Measurements from ENCODE around the gene PRR33. TPM values are rescaled to one million over a fixed set of nuclear protein-coding genes. Genes with fewer than 3 reads are reported as not detected.

PRR33 gene
- total and polyA plus RNA-seq, 9 of the 15 experiments (the other 6 are each of a cell fraction or from before 2014, with no cell fraction given): not detected

GRCh38 chr11:1924646-1925372 is 33.1 kb upstream of the PRR33 start:
- no peaks in the 10 kb centered on the region for H3K9me3 ChIP-seq (replicated peaks; ENCODE audit: control insufficient read depth, insufficient read depth, low read depth, low read length)
- DNase-seq (ENCODE audit: extremely low read depth in 1 of 4, low spot score in 3 of 4) (no peak), FAIRE-seq (no peak), ATAC-seq (no peak)
- no peak overlapping the region for H3K4me2 ChIP-seq (ENCODE audit: insufficient read depth, low read length)
- CTCF ChIA-PET (ENCODE audit: low intra/inter-chr PET ratio): no interaction called here
- H3K4me1 ChIP-seq (replicated peaks in 1 of 2; ENCODE audit: control insufficient read depth in 2 of 2, insufficient read depth in 2 of 2, low read length in 2 of 2): peaks cover 0 to 49% of the 10 kb centered on the region in 2 experiments; a peak in 2 of 5 replicates
- no peak overlapping the region for H3K4me3 ChIP-seq
- H3K36me3 ChIP-seq (ENCODE audit: control insufficient read depth, insufficient read depth, low read length): no peaks in the 10 kb centered on the region
- peaks cover 16 to 79% of the 10 kb centered on the region in 2 experiments; a peak in 4 of 5 replicates for H3K27me3 ChIP-seq (ENCODE audit: control insufficient read depth in 2 of 2, insufficient read depth in 2 of 2, low read length in 2 of 2)
- TF ChIP-seq ZNF384 (IDR thresholded peaks at IDR 0.05; ENCODE audit: low read depth, low read length) (no peak), CTBP1 (IDR thresholded peaks at IDR 0.05; ENCODE audit: borderline replicate concordance) (no peak), ZNF133 (CRISPR knock-in tag; IDR thresholded peaks at IDR 0.05) (no peak), KAT8 (IDR thresholded peaks at IDR 0.05; ENCODE audit: low read depth) (no peak), FOXK1 (CRISPR knock-in tag; IDR thresholded peaks at IDR 0.05; ENCODE audit: borderline replicate concordance) (no peak), ZNF41 (CRISPR knock-in tag; conservative IDR thresholded peaks at IDR 0.05) (no peak), TEAD4 (IDR thresholded peaks at IDR 0.05; ENCODE audit: low read length) (no peak), TEAD4 (CRISPR knock-in tag; IDR thresholded peaks at IDR 0.05; ENCODE audit: borderline replicate concordance) (no peak), ZNF3 (CRISPR knock-in tag; IDR thresholded peaks at IDR 0.05) (no peak)
- TF ChIP-seq, protein P1, sequence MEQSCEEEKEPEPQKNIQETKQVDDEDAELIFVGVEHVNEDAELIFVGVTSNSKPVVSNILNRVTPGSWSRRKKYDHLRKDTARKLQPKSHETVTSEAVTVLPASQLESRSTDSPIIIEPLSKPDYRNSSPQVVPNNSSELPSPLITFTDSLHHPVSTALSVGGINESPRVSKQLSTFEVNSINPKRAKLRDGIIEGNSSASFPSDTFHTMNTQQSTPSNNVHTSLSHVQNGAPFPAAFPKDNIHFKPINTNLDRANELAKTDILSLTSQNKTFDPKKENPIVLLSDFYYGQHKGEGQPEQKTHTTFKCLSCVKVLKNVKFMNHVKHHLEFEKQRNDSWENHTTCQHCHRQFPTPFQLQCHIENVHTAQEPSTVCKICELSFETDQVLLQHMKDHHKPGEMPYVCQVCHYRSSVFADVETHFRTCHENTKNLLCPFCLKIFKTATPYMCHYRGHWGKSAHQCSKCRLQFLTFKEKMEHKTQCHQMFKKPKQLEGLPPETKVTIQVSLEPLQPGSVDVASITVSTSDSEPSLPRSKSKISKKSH (CRISPR knock-in tag; IDR thresholded peaks at IDR 0.05): no peak
- WGBS (ENCODE audit: insufficient coverage, low coverage, missing lambda C conversion rate): 6% methylated on average over 14 of the region's 21 CpGs
- intact Hi-C loops (cut with micrococcal nuclease) (no loop called here), in situ Hi-C loops (cut with MboI) (no loop called here)
- H3K79me2 ChIP-seq (ENCODE audit: control insufficient read depth, insufficient read depth, low read length): no peaks in the 10 kb centered on the region
- H3K9ac ChIP-seq (ENCODE audit: insufficient read depth in 1 of 2, low read depth in 2 of 2, low read length in 2 of 2): no peak overlapping the region
- H3K9me1 ChIP-seq (ENCODE audit: control insufficient read depth, insufficient read depth, low read length): no peaks in the 10 kb centered on the region
- peaks cover 13% of the 10 kb centered on the region; the same call in 1 of the 2 replicates for H4K20me1 ChIP-seq (replicated peaks; ENCODE audit: control insufficient read depth, insufficient read depth, low read length)
- H2AFZ ChIP-seq (ENCODE audit: low read depth, low read length): no peak overlapping the region
- no TSS peak for BruUV-seq (replicated peaks)
- POLR2A ChIA-PET: no interaction called here
- H3K27ac ChIP-seq (ENCODE audit: extremely low read depth, low read depth, low read length): no peak overlapping the region

Measured in K562 (cell line).